Stomach (tissue), 4 donors: ENCODE data around the gene GIMAP7.

Experiments used
- EP300 ChIP-seq: sonication (generic); formaldehyde crosslinking; IDR thresholded peaks from one replicate; pipeline ENCODE4 v1.6.1; 2017; ENCODE audit warnings: antibody characterized with exemption
- POLR2A ChIP-seq, 4 donors: fragments of 450-650 bp; IDR thresholded peaks; one replicate each; pipeline ENCODE4 v1.6.1; 2016; ENCODE audit warnings: antibody characterized with exemption in 4 of 4, control low read depth in 2 of 4, mild to moderate bottlenecking in 1 of 4, moderate library complexity in 1 of 4
- POLR2AphosphoS5 ChIP-seq, 3 donors: sonication (generic); formaldehyde crosslinking; IDR thresholded peaks; one replicate each; pipeline ENCODE4 v1.6.1; 2016; ENCODE audit warnings: antibody characterized with exemption in 3 of 3
- TF ChIP-seq, protein P1 (sequence below), 7 experiments: fragments of 450-650 bp in 4 of 7; fragments of 200-600 bp in 3 of 7; sonication (generic) in 3 of 7; IDR thresholded peaks; one replicate each; pipeline ENCODE4 v1.5.1; 2016 to 2019; ENCODE audit warnings: antibody characterized with exemption in 7 of 7, control low read depth in 2 of 7, mild to moderate bottlenecking in 1 of 7

DNA sequence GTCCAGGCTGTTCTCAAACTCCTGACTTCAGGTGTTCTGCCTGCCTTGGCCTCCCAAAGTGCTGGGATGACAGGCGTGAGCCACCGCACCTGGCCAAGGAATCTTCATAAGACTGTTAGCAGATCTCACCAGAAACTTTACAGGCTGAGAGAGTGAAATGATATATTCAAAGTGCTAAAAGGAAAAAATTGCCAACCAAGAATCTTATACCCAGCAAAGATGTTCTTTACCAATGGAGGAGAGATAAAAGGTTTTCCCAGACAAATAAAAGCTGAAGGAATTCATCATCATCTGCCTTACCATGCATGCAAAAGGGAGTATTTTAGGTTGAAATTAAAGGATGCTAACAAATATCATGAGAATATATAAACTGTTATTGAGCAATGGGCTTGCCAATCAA lies 23.6 kb downstream of the GIMAP7 start:
- TF ChIP-seq EP300 (no peak), POLR2A (IDR thresholded peaks at IDR 0.05) (no peak), POLR2AphosphoS5 (IDR thresholded peaks at IDR 0.05) (no peak)
- TF ChIP-seq, protein P1, sequence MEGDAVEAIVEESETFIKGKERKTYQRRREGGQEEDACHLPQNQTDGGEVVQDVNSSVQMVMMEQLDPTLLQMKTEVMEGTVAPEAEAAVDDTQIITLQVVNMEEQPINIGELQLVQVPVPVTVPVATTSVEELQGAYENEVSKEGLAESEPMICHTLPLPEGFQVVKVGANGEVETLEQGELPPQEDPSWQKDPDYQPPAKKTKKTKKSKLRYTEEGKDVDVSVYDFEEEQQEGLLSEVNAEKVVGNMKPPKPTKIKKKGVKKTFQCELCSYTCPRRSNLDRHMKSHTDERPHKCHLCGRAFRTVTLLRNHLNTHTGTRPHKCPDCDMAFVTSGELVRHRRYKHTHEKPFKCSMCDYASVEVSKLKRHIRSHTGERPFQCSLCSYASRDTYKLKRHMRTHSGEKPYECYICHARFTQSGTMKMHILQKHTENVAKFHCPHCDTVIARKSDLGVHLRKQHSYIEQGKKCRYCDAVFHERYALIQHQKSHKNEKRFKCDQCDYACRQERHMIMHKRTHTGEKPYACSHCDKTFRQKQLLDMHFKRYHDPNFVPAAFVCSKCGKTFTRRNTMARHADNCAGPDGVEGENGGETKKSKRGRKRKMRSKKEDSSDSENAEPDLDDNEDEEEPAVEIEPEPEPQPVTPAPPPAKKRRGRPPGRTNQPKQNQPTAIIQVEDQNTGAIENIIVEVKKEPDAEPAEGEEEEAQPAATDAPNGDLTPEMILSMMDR (IDR thresholded peaks at IDR 0.05), result no peak
